ENCODE data around the gene PDZK1IP1. TPM values are rescaled to one million over a fixed set of nuclear protein-coding genes. Genes with fewer than 3 reads are reported as not detected.

Gene PDZK1IP1
- total RNA-seq, 1 donor from 2014 or later: not detected

GRCh38 chr1:47191940-47192457 lies 2.2 kb upstream of the PDZK1IP1 start:
- Histone ChIP-seq H3K27me3 (no peaks in the 10 kb centered on the region), H3K36me3 (no peaks in the 10 kb centered on the region), H3K27ac (no peak overlapping the region), H3K4me3 (no peak overlapping the region), H3K4me1 (peaks cover 7 to 28% of the 10 kb centered on the region in 2 donors), H3K9me3 (no peaks in the 10 kb centered on the region)
- DNase-seq (ENCODE audit: low spot score in 2 of 2): peak in 1 of 2 donors; percentile 37
- no peak for TF ChIP-seq CTCF (IDR thresholded peaks at IDR 0.05)
- intact Hi-C loops (cut with DNase I): loop anchor here (5.0 kb wide), 5 partner anchors 140 to 535 kb away; partner anchors contain the start of genes CMPK1, CYP4X1 and FOXD2

- TF ChIP-seq CTCF (IDR thresholded peaks at IDR 0.05): no peak
- intact Hi-C loops (cut with DNase I): loop anchor here (1.0 to 5.0 kb wide), 8 partner anchors 12 to 536 kb away; partner anchors contain the start of genes CMPK1, CYP4X1, FOXD2 and STIL
- peak overlapping the region in 1 of 2 donors; percentile 8 for H3K4me3 ChIP-seq
- H3K4me1 ChIP-seq: peaks cover 7 to 28% of the 10 kb centered on the region in 2 donors
- no peaks in the 10 kb centered on the region for H3K27me3 ChIP-seq
- no peaks in the 10 kb centered on the region for H3K9me3 ChIP-seq
- no peaks in the 10 kb centered on the region for H3K36me3 ChIP-seq
- peak overlapping the region; percentile 83 to 92 for H3K27ac ChIP-seq
- peak in 1 of 2 donors; percentile 58 for DNase-seq (ENCODE audit: low spot score in 2 of 2)
Observed at GRCh38 chr1:47190857-47191256, 1.0 kb upstream of the PDZK1IP1 start.

GRCh38 chr1:47190509-47190855 lies 646 bp upstream of the PDZK1IP1 start:
- Histone ChIP-seq H3K27me3 (no peaks in the 10 kb centered on the region), H3K4me3 (peak overlapping the region; percentile 7 to 8), H3K27ac (peak overlapping the region; percentile 83 to 92), H3K9me3 (no peaks in the 10 kb centered on the region), H3K4me1 (peaks cover 7 to 28% of the 10 kb centered on the region in 2 donors), H3K36me3 (no peaks in the 10 kb centered on the region)
- intact Hi-C loops (cut with DNase I): loop anchor here (1.0 to 5.0 kb wide), 8 partner anchors 11 to 537 kb away; partner anchors contain the start of genes CMPK1, CYP4X1, FOXD2 and STIL
- no peak for DNase-seq (ENCODE audit: low spot score in 2 of 2)
- TF ChIP-seq CTCF (IDR thresholded peaks at IDR 0.05): no peak

- Histone ChIP-seq H3K4me1 (peaks cover 7 to 28% of the 10 kb centered on the region in 2 donors), H3K36me3 (no peaks in the 10 kb centered on the region), H3K27me3 (no peaks in the 10 kb centered on the region), H3K4me3 (no peak overlapping the region), H3K27ac (peak overlapping the region; percentile 83 to 92), H3K9me3 (no peaks in the 10 kb centered on the region)
- TF ChIP-seq CTCF (IDR thresholded peaks at IDR 0.05): no peak
- intact Hi-C loops (cut with DNase I): no loop called here
- peak in 1 of 2 donors; percentile 48 for DNase-seq (ENCODE audit: low spot score in 2 of 2)
Observed at GRCh38 chr1:47188791-47189785, 748 bp downstream of the PDZK1IP1 start.

- Histone ChIP-seq H3K9me3 (no peaks in the 10 kb centered on the region), H3K27me3 (no peaks in the 10 kb centered on the region), H3K4me1 (peaks cover 7 to 28% of the 10 kb centered on the region in 2 donors), H3K36me3 (no peaks in the 10 kb centered on the region), H3K27ac (no peak overlapping the region), H3K4me3 (no peak overlapping the region)
- DNase-seq (ENCODE audit: low spot score in 2 of 2): peak in 1 of 2 donors; percentile 48
- intact Hi-C loops (cut with DNase I): no loop called here
- TF ChIP-seq CTCF (IDR thresholded peaks at IDR 0.05): no peak
Observed at GRCh38 chr1:47187926-47188250, 1.9 kb downstream of the PDZK1IP1 start.

All from ascending aorta (tissue), 2 donors.